SU-DHL-6 (cell line): ENCODE measurements around the gene CELSR1.

Experiments used
- H2AFZ ChIP-seq: fragments of 200-600 bp; sonication (generic); 2 replicates; pipeline ENCODE4 v1.6.1; 2014; ENCODE audit warnings: low read depth, mild to moderate bottlenecking, moderate library complexity, mixed read lengths, antibody characterized with exemption, low read length; ENCODE audit not compliant: severe bottlenecking
- H3F3A ChIP-seq: fragments of 200-600 bp; shearing (Covaris generic); 2 replicates; pipeline ENCODE4 v1.6.0; 2016; ENCODE audit warnings: antibody characterized with exemption, mild to moderate bottlenecking; ENCODE audit not compliant: insufficient read depth
- H3K27ac ChIP-seq: fragments of 200-600 bp; sonication (generic); 2 replicates; pipeline ENCODE4 v1.5.1; 2016; ENCODE audit warnings: low read depth, mild to moderate bottlenecking, low read length, moderate library complexity, mixed read lengths
- H3K27me3 ChIP-seq: fragments of 200-600 bp; sonication (generic), shearing (Covaris generic); 2 replicates; pipeline ENCODE4 v1.6.0; 2014; ENCODE audit warnings: mild to moderate bottlenecking, low read length
- H3K36me3 ChIP-seq: fragments of 200-600 bp; sonication (generic); 2 replicates; pipeline ENCODE4 v1.6.1; 2014; ENCODE audit warnings: mild to moderate bottlenecking, low read length, mixed read lengths
- H3K4me2 ChIP-seq: fragments of 300-600, 200-600 bp; shearing (Covaris generic), sonication (generic); 2 replicates; pipeline ENCODE4 v1.6.0; 2014; ENCODE audit warnings: low read length, low read depth, mild to moderate bottlenecking; ENCODE audit not compliant: poor library complexity, severe bottlenecking
- H3K4me3 ChIP-seq: fragments of 200-600 bp; sonication (generic); 2 replicates; pipeline ENCODE4 v1.5.1; 2014; ENCODE audit warnings: antibody characterized with exemption, low read length, mild to moderate bottlenecking, mixed read lengths; ENCODE audit not compliant: insufficient read depth, poor library complexity, severe bottlenecking
- H3K79me2 ChIP-seq: fragments of 200-600 bp; sonication (generic); 2 replicates; pipeline ENCODE4 v1.6.1; 2014; ENCODE audit warnings: mild to moderate bottlenecking, low read length, moderate library complexity; ENCODE audit not compliant: insufficient read depth
- H3K9ac ChIP-seq: fragments of 200-600 bp; sonication (generic); 2 replicates; pipeline ENCODE4 v1.7.0; 2014; ENCODE audit warnings: mild to moderate bottlenecking, low read length
- H3K9me2 ChIP-seq: fragments of 200-600 bp; sonication (generic); replicated peaks from 2 replicates; pipeline ENCODE4 v1.6.1; 2014; ENCODE audit warnings: low read length; ENCODE audit not compliant: insufficient read depth
- H3K9me3 ChIP-seq: fragments of 200-600 bp; sonication (generic); 2 replicates; pipeline ENCODE4 v1.6.1; 2014; ENCODE audit warnings: low read length, mixed read lengths; ENCODE audit not compliant: insufficient read depth
- H4K20me1 ChIP-seq: fragments of 200-600 bp; sonication (generic); 2 replicates; pipeline ENCODE4 v1.6.1; 2014; ENCODE audit warnings: low read depth, mild to moderate bottlenecking, antibody characterized with exemption, low read length, moderate library complexity, mixed read lengths
- CTCF ChIP-seq: fragments of 200-600 bp; sonication (generic); IDR thresholded peaks from one replicate; pipeline ENCODE4 v1.5.1; 2017; ENCODE audit warnings: antibody characterized with exemption, mild to moderate bottlenecking, low read length, moderate library complexity; ENCODE audit not compliant: insufficient read depth, poor library complexity, severe bottlenecking
- EZH2phosphoT487 ChIP-seq: fragments of 200-600 bp; sonication (generic), shearing (Covaris generic); conservative IDR thresholded peaks from 2 replicates; pipeline ENCODE4 v1.6.1; 2018; ENCODE audit warnings: mild to moderate bottlenecking, antibody characterized with exemption, low read length, moderate library complexity, mixed read lengths

Gene CELSR1

DNA sequence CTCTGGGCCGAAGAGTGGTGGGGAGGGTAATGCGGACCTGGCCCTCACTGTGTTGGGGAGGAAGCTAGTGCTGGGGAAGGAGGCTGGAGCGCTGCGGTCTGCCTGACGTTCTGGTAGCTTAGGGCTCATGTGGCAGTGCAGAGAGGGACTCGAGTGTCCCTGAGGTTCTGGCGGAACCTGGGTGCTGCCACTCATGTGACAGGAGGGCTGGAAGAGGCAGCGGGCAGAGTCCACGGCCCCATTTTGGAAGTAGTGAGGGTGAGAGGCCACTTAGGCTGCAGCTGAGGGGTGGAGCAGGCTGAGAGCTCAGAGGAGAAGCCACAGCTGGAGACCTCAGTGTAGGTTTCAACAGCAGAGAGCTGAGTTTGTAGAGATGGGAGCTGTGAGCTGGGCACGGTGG, 218.1 kb downstream of the CELSR1 start:
- Histone ChIP-seq H3K9ac (no peak overlapping the region), H4K20me1 (peaks cover 5% of the 10 kb centered on the region; the same call in 1 of the 2 replicates), H3K27ac (no peak overlapping the region), H3K79me2 (peaks cover 26% of the 10 kb centered on the region; the same call in 1 of the 2 replicates), H3F3A (no peaks in the 10 kb centered on the region), H3K4me2 (no peak overlapping the region), H3K9me3 (no peaks in the 10 kb centered on the region), H3K4me3 (no peak overlapping the region), H3K9me2 (no peaks in the 10 kb centered on the region), H2AFZ (no peak overlapping the region), H3K27me3 (no peaks in the 10 kb centered on the region), H3K36me3 (peaks cover 17% of the 10 kb centered on the region; the same call in 1 of the 2 replicates)
- TF ChIP-seq EZH2phosphoT487 (no peak), CTCF (no peak)

GRCh38 chr22:46318576-46318975, 218.8 kb downstream of the CELSR1 start:
- no peak overlapping the region for H3K27ac ChIP-seq
- no peak overlapping the region for H2AFZ ChIP-seq
- peaks cover 17% of the 10 kb centered on the region; the same call in 1 of the 2 replicates for H3K36me3 ChIP-seq
- no peaks in the 10 kb centered on the region for H3F3A ChIP-seq
- H3K9ac ChIP-seq, result no peak overlapping the region
- peaks cover 26% of the 10 kb centered on the region; the same call in 1 of the 2 replicates for H3K79me2 ChIP-seq
- no peak for TF ChIP-seq CTCF
- no peak for TF ChIP-seq EZH2phosphoT487
- H3K9me2 ChIP-seq, result no peaks in the 10 kb centered on the region
- no peak overlapping the region for H3K4me2 ChIP-seq
- H4K20me1 ChIP-seq, result peaks cover 5% of the 10 kb centered on the region; the same call in 1 of the 2 replicates
- no peak overlapping the region for H3K4me3 ChIP-seq
- H3K9me3 ChIP-seq, result no peaks in the 10 kb centered on the region
- no peaks in the 10 kb centered on the region for H3K27me3 ChIP-seq

DNA sequence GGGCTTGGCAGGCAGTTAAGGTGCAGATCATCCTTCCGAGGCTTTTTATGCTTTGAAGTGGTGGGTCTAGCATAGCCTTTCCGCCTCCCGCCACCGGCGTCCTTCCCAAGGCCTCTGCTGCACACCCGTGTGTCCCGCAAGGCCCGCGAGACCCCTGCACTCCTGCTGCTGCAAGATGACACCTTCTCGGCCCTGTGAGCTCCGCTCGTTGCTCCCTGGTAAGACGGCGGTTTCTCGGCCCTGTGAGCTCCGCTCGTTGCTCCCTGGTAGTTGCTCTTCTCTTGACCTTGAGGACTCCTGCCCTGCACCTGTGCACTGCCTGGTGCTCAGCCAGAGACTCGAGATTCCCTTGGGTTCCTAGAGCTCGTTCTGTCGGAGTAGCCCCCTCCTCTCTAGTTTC, 219.8 kb downstream of the CELSR1 start:
- no peak overlapping the region for H3K9ac ChIP-seq
- no peaks in the 10 kb centered on the region for H3K27me3 ChIP-seq
- peaks cover 5% of the 10 kb centered on the region; the same call in 1 of the 2 replicates for H4K20me1 ChIP-seq
- H3K9me2 ChIP-seq, result no peaks in the 10 kb centered on the region
- no peaks in the 10 kb centered on the region for H3F3A ChIP-seq
- H2AFZ ChIP-seq, result no peak overlapping the region
- no peaks in the 10 kb centered on the region for H3K9me3 ChIP-seq
- H3K4me2 ChIP-seq, result no peak overlapping the region
- H3K27ac ChIP-seq, result no peak overlapping the region
- H3K36me3 ChIP-seq, result peaks cover 17% of the 10 kb centered on the region; the same call in 1 of the 2 replicates
- no peak overlapping the region for H3K4me3 ChIP-seq
- TF ChIP-seq EZH2phosphoT487 (no peak), CTCF (no peak)
- H3K79me2 ChIP-seq, result peaks cover 24% of the 10 kb centered on the region; the same call in 1 of the 2 replicates
